ENCODE data around the gene TRIM24. TPM values are rescaled to one million over a fixed set of nuclear protein-coding genes. Genes with fewer than 3 reads are reported as not detected.

Gene TRIM24
- polyA plus RNA-seq, 3 donors, result 3.5 to 8.9 (median 6.0) TPM

GRCh38 chr7:138581065-138581464, 121.0 kb downstream of the TRIM24 start:
- peaks cover 82 to 93% of the 10 kb centered on the region in 2 donors for H3K36me3 Mint-ChIP-seq
- TF ChIP-seq, protein P1, sequence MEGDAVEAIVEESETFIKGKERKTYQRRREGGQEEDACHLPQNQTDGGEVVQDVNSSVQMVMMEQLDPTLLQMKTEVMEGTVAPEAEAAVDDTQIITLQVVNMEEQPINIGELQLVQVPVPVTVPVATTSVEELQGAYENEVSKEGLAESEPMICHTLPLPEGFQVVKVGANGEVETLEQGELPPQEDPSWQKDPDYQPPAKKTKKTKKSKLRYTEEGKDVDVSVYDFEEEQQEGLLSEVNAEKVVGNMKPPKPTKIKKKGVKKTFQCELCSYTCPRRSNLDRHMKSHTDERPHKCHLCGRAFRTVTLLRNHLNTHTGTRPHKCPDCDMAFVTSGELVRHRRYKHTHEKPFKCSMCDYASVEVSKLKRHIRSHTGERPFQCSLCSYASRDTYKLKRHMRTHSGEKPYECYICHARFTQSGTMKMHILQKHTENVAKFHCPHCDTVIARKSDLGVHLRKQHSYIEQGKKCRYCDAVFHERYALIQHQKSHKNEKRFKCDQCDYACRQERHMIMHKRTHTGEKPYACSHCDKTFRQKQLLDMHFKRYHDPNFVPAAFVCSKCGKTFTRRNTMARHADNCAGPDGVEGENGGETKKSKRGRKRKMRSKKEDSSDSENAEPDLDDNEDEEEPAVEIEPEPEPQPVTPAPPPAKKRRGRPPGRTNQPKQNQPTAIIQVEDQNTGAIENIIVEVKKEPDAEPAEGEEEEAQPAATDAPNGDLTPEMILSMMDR (IDR thresholded peaks at IDR 0.05), result no peak
- no peak for DNase-seq

GRCh38 chr7:138584283-138584682, 124.2 kb downstream of the TRIM24 start:
- H3K36me3 ChIP-seq (replicated peaks in 1 of 2; ENCODE audit: control insufficient read depth in 1 of 2, insufficient read depth in 2 of 2, low read length in 2 of 2), result peaks cover 58 to 88% of the 10 kb centered on the region in 2 donors
- H3K9me3 Mint-ChIP-seq, result no peaks in the 10 kb centered on the region
- no peak overlapping the region for H3K9ac ChIP-seq (ENCODE audit: insufficient read depth, low read length, poor library complexity, severe bottlenecking)

More at GRCh38 chr7:138581065-138581464, 121.0 kb downstream of the TRIM24 start:
- Mint-ChIP-seq H3K4me1 (no peaks in the 10 kb centered on the region), H3K27ac (no peak overlapping the region), H3K27me3 (ENCODE audit: low read depth in 3 of 3) (no peaks in the 10 kb centered on the region), H3K9me3 (no peaks in the 10 kb centered on the region), H3K4me3 (no peak overlapping the region)
- H3K4me1 ChIP-seq (ENCODE audit: control insufficient read depth in 1 of 2, insufficient read depth in 2 of 2, low read length in 2 of 2), result no peaks in the 10 kb centered on the region
- WGBS (ENCODE audit: insufficient coverage), result no CpG with 5 or more reads among the region's 4 CpGs
- H2AFZ ChIP-seq (ENCODE audit: insufficient read depth, low read depth, low read length, poor library complexity, severe bottlenecking), result no peak overlapping the region
- H3K4me2 ChIP-seq (replicated peaks; ENCODE audit: extremely low read depth, low read length, poor library complexity, severe bottlenecking), result no peak overlapping the region
- H3K9me3 ChIP-seq (replicated peaks in 1 of 2; ENCODE audit: control insufficient read depth in 1 of 2, insufficient read depth in 1 of 2, low read length in 2 of 2), result no peaks in the 10 kb centered on the region
- no peak overlapping the region for H3K4me3 ChIP-seq (replicated peaks in 1 of 3; ENCODE audit: low read depth in 2 of 3, low read length in 3 of 3)
- H3K36me3 ChIP-seq (replicated peaks in 1 of 2; ENCODE audit: control insufficient read depth in 1 of 2, insufficient read depth in 2 of 2, low read length in 2 of 2), result peaks cover 75 to 97% of the 10 kb centered on the region in 2 donors
- no peaks in the 10 kb centered on the region for H3K79me2 ChIP-seq (ENCODE audit: insufficient read depth, low read length)
- no peak overlapping the region for H3K9ac ChIP-seq (ENCODE audit: insufficient read depth, low read length, poor library complexity, severe bottlenecking)
- H3K27ac ChIP-seq (ENCODE audit: low read depth in 1 of 2, low read length in 2 of 2), result peak overlapping the region in 1 of 2 donors; percentile 50
- intact Hi-C loops (cut with micrococcal nuclease), result no loop called here
- H4K20me1 ChIP-seq (ENCODE audit: insufficient read depth, low read length), result no peaks in the 10 kb centered on the region
- H3K27me3 ChIP-seq (ENCODE audit: control insufficient read depth in 2 of 2, insufficient read depth in 2 of 2, low read length in 2 of 2), result no peaks in the 10 kb centered on the region

More at GRCh38 chr7:138584283-138584682, 124.2 kb downstream of the TRIM24 start:
- Mint-ChIP-seq H3K27me3 (ENCODE audit: low read depth in 3 of 3) (peaks cover 0 to 2% (median 0%) of the 10 kb centered on the region in 3 donors), H3K4me1 (no peaks in the 10 kb centered on the region), H3K27ac (peak overlapping the region in 1 of 7 donors; percentile 15), H3K36me3 (peaks cover 67 to 83% of the 10 kb centered on the region in 2 donors), H3K4me3 (no peak overlapping the region)
- no peak for DNase-seq
- H3K4me2 ChIP-seq (replicated peaks; ENCODE audit: extremely low read depth, low read length, poor library complexity, severe bottlenecking), result no peak overlapping the region
- TF ChIP-seq, protein P1 (IDR thresholded peaks at IDR 0.05), result no peak
- intact Hi-C loops (cut with micrococcal nuclease), result no loop called here
- H3K79me2 ChIP-seq (ENCODE audit: insufficient read depth, low read length), result no peaks in the 10 kb centered on the region
- no peaks in the 10 kb centered on the region for H3K9me3 ChIP-seq (replicated peaks in 1 of 2; ENCODE audit: control insufficient read depth in 1 of 2, insufficient read depth in 1 of 2, low read length in 2 of 2)
- H4K20me1 ChIP-seq (ENCODE audit: insufficient read depth, low read length), result no peaks in the 10 kb centered on the region
- no peak overlapping the region for H2AFZ ChIP-seq (ENCODE audit: insufficient read depth, low read depth, low read length, poor library complexity, severe bottlenecking)
- no peaks in the 10 kb centered on the region for H3K4me1 ChIP-seq (ENCODE audit: control insufficient read depth in 1 of 2, insufficient read depth in 2 of 2, low read length in 2 of 2)
- H3K4me3 ChIP-seq (replicated peaks in 1 of 3; ENCODE audit: low read depth in 2 of 3, low read length in 3 of 3), result no peak overlapping the region
- no peaks in the 10 kb centered on the region for H3K27me3 ChIP-seq (ENCODE audit: control insufficient read depth in 2 of 2, insufficient read depth in 2 of 2, low read length in 2 of 2)
- no peak overlapping the region for H3K27ac ChIP-seq (ENCODE audit: low read depth in 1 of 2, low read length in 2 of 2)

Measured in CD14-positive monocyte (primary cell).